Astrocyte (in vitro differentiated cells and primary cell): ENCODE results near the gene SAMD4A. TPM values are rescaled to one million over a fixed set of nuclear protein-coding genes. Genes with fewer than 3 reads are reported as not detected.

ENCODE experiments used
- DNase-seq: peaks from one replicate; pipeline ENCODE4 v3.0.0-alpha.2; 2010; ENCODE audit warnings: low read depth
- FAIRE-seq: peaks from 2 replicates; lab custom pipeline; 2011; peaks lifted over from hg19 to GRCh38; lab: Jason Lieb, UNC
- H2AFZ ChIP-seq: 2 replicates; pipeline ENCODE4 v1.6.0; 2012; ENCODE audit warnings: low read depth, low read length, inconsistent platforms
- H3K27ac ChIP-seq: 2 replicates; pipeline ENCODE4 v1.5.1; 2011; ENCODE audit warnings: low read depth, low read length, inconsistent platforms
- H3K27me3 ChIP-seq: 2 replicates; pipeline ENCODE4 v1.6.0; 2011; ENCODE audit warnings: low read length, inconsistent platforms; ENCODE audit not compliant: insufficient read depth
- H3K36me3 ChIP-seq: 2 replicates; pipeline ENCODE4 v1.5.1; 2011; ENCODE audit warnings: low read length, inconsistent platforms; ENCODE audit not compliant: insufficient read depth
- H3K4me1 ChIP-seq: 2 replicates; pipeline ENCODE4 v1.5.1; 2011; ENCODE audit warnings: low read length, inconsistent platforms; ENCODE audit not compliant: insufficient read depth
- H3K4me2 ChIP-seq: 2 replicates; pipeline ENCODE4 v1.6.0; 2012; ENCODE audit warnings: low read length, inconsistent platforms
- H3K4me3 ChIP-seq: 2 replicates; pipeline ENCODE4 v1.5.1; 2011; ENCODE audit warnings: low read depth, mild to moderate bottlenecking, low read length, inconsistent platforms; ENCODE audit not compliant: insufficient read depth
- H3K79me2 ChIP-seq: 2 replicates; pipeline ENCODE4 v1.6.0; 2012; ENCODE audit warnings: mild to moderate bottlenecking, low read length, inconsistent platforms; ENCODE audit not compliant: insufficient read depth
- H3K9ac ChIP-seq: 2 replicates; pipeline ENCODE4 v1.6.0; 2012; ENCODE audit warnings: mild to moderate bottlenecking, low read length, inconsistent platforms
- H3K9me3 ChIP-seq: 2 replicates; pipeline ENCODE4 v1.5.1; 2012; ENCODE audit warnings: low read depth, mild to moderate bottlenecking, low read length, inconsistent platforms; ENCODE audit not compliant: insufficient read depth
- H4K20me1 ChIP-seq: 2 replicates; pipeline ENCODE4 v1.6.0; 2012; ENCODE audit warnings: low read length, inconsistent platforms; ENCODE audit not compliant: insufficient read depth
- H3K27ac Mint-ChIP-seq: one replicate; pipeline ENCODE4 v1.8.0; 2021; ENCODE audit warnings: mild to moderate bottlenecking, mixed read lengths; ENCODE audit not compliant: unreplicated experiment
- H3K27me3 Mint-ChIP-seq: one replicate; pipeline ENCODE4 v1.8.0; 2021; ENCODE audit warnings: low read depth, mixed read lengths; ENCODE audit not compliant: unreplicated experiment
- H3K36me3 Mint-ChIP-seq: one replicate; pipeline ENCODE4 v1.8.0; 2021; ENCODE audit warnings: low read depth, mixed read lengths; ENCODE audit not compliant: unreplicated experiment
- H3K4me1 Mint-ChIP-seq: one replicate; pipeline ENCODE4 v1.8.0; 2021; ENCODE audit warnings: low read depth, mixed read lengths; ENCODE audit not compliant: unreplicated experiment
- H3K4me3 Mint-ChIP-seq: one replicate; pipeline ENCODE4 v1.8.0; 2021; ENCODE audit warnings: mild to moderate bottlenecking, moderate library complexity, mixed read lengths; ENCODE audit not compliant: unreplicated experiment
- H3K9me3 Mint-ChIP-seq: one replicate; pipeline ENCODE4 v1.8.0; 2021; ENCODE audit warnings: mild to moderate bottlenecking, mixed read lengths; ENCODE audit not compliant: unreplicated experiment
- EZH2 ChIP-seq: IDR thresholded peaks from 2 replicates; pipeline ENCODE4 v1.6.1; 2012; ENCODE audit warnings: mild to moderate bottlenecking, low read length, inconsistent platforms; ENCODE audit not compliant: insufficient read depth
- total RNA-seq: library from RNA; stranded (reverse); gene quantifications from 2 replicates; pipeline ENCODE4 v1.2.1, GENCODE V29; 2021
- TF ChIP-seq, protein P1 (sequence below): IDR thresholded peaks from 2 replicates; pipeline ENCODE4 v1.5.1; 2011; ENCODE audit warnings: low read depth, mild to moderate bottlenecking, inconsistent platforms, low read length, moderate library complexity; ENCODE audit not compliant: insufficient read depth

Gene SAMD4A
- total RNA-seq, 1 donor from 2014 or later, result 68.2 TPM

DNA sequence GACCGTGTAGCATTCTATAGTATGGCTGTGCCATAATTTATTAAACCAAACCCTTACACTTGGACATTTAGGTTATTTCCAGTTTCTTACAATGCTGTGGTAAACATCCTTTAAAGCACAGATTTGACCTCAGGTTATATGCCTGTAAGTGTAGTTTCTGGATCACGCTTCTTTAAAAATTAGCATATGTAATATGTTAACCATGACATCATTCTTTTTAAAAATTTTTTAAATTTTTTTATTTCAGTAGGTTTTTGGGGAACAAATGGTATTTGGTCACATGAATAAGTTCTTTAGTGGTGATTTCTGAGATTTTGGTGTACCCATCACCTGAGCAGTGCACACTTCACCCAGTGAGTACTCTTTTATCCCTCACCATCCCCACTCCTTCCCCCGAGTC is 18.3 kb downstream of the SAMD4A start:
- H3K4me1 Mint-ChIP-seq, result peaks cover 31% of the 10 kb centered on the region
- H3K27ac ChIP-seq, result no peak overlapping the region
- peaks cover 90% of the 10 kb centered on the region for H3K79me2 ChIP-seq
- TF ChIP-seq, protein P1, sequence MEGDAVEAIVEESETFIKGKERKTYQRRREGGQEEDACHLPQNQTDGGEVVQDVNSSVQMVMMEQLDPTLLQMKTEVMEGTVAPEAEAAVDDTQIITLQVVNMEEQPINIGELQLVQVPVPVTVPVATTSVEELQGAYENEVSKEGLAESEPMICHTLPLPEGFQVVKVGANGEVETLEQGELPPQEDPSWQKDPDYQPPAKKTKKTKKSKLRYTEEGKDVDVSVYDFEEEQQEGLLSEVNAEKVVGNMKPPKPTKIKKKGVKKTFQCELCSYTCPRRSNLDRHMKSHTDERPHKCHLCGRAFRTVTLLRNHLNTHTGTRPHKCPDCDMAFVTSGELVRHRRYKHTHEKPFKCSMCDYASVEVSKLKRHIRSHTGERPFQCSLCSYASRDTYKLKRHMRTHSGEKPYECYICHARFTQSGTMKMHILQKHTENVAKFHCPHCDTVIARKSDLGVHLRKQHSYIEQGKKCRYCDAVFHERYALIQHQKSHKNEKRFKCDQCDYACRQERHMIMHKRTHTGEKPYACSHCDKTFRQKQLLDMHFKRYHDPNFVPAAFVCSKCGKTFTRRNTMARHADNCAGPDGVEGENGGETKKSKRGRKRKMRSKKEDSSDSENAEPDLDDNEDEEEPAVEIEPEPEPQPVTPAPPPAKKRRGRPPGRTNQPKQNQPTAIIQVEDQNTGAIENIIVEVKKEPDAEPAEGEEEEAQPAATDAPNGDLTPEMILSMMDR, result no peak
- TF ChIP-seq EZH2, result no peak
- H3K27me3 ChIP-seq, result no peaks in the 10 kb centered on the region
- H3K36me3 ChIP-seq, result peaks cover 5% of the 10 kb centered on the region
- no peak overlapping the region for H3K27ac Mint-ChIP-seq
- no peak overlapping the region for H3K9ac ChIP-seq
- H3K4me3 ChIP-seq, result no peak overlapping the region
- H3K9me3 Mint-ChIP-seq, result peaks cover 2% of the 10 kb centered on the region
- H3K4me1 ChIP-seq, result peaks cover 6% of the 10 kb centered on the region
- no peak overlapping the region for H3K4me2 ChIP-seq
- no peaks in the 10 kb centered on the region for H3K27me3 Mint-ChIP-seq
- H3K36me3 Mint-ChIP-seq, result peaks cover 21% of the 10 kb centered on the region
- no peaks in the 10 kb centered on the region for H3K9me3 ChIP-seq
- DNase-seq, result no peak
- no peak overlapping the region for H3K4me3 Mint-ChIP-seq
- FAIRE-seq, result no peak
- peaks cover 43% of the 10 kb centered on the region for H4K20me1 ChIP-seq
- no peak overlapping the region for H2AFZ ChIP-seq

DNA sequence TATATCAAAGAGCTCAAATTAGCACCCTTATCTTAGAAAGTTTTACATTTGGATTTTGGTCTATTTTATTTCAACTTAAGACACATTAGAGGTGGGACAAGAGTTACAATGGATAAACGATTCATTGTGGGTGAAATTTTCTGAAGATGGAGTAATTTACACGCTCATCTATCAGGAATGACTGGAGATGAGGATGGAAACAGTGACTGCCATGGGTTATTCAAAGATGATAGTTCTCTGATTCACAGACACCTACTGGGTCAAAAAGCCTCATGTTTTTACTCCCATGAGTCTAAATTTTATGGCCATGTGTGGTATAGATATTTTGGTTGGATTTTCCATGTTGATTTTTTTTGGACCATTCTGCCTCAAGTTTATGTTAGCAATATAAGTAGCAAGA is 22.1 kb downstream of the SAMD4A start:
- Histone ChIP-seq H3K9ac (no peak overlapping the region), H3K4me2 (no peak overlapping the region), H3K27me3 (no peaks in the 10 kb centered on the region), H2AFZ (no peak overlapping the region), H3K79me2 (peaks cover 91% of the 10 kb centered on the region), H3K4me3 (no peak overlapping the region), H4K20me1 (peaks cover 33% of the 10 kb centered on the region), H3K36me3 (no peaks in the 10 kb centered on the region), H3K9me3 (no peaks in the 10 kb centered on the region), H3K27ac (peak overlapping the region; percentile 21), H3K4me1 (peaks cover 29% of the 10 kb centered on the region)
- Mint-ChIP-seq H3K27ac (peak overlapping the region; percentile 35), H3K9me3 (peaks cover 2% of the 10 kb centered on the region), H3K36me3 (peaks cover 20% of the 10 kb centered on the region), H3K4me3 (peak overlapping the region; percentile 41), H3K27me3 (no peaks in the 10 kb centered on the region), H3K4me1 (peaks cover 54% of the 10 kb centered on the region)
- TF ChIP-seq, protein P1, result no peak
- TF ChIP-seq EZH2, result no peak
- peak; percentile 73 for FAIRE-seq
- DNase-seq, result no peak

DNA sequence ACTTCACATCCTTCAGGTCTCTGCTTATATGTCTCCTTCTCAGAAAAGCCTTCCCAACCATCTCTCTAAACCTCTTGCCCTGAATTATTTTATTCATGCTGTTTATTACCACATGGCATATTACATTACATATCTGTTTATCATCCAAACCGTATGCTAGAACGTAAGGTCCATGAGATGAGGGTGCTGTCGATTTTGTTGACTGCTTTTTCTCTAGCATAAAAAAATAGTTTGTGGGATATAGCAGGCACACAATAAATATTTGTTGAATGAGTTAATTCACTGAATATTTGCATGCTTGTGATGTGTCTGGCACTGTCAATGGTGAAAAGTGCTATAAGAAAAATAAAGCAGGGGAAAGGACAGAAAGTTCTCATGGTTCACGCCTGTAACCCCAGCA is 22.9 kb downstream of the SAMD4A start:
- Mint-ChIP-seq H3K9me3 (peaks cover 2% of the 10 kb centered on the region), H3K27ac (peak overlapping the region; percentile 84), H3K4me1 (peaks cover 58% of the 10 kb centered on the region), H3K27me3 (no peaks in the 10 kb centered on the region), H3K36me3 (peaks cover 20% of the 10 kb centered on the region), H3K4me3 (no peak overlapping the region)
- Histone ChIP-seq H3K9ac (no peak overlapping the region), H3K79me2 (peaks cover 91% of the 10 kb centered on the region), H3K4me1 (peaks cover 35% of the 10 kb centered on the region), H4K20me1 (peaks cover 34% of the 10 kb centered on the region), H3K4me2 (no peak overlapping the region), H2AFZ (no peak overlapping the region), H3K27me3 (no peaks in the 10 kb centered on the region), H3K27ac (no peak overlapping the region), H3K4me3 (no peak overlapping the region), H3K36me3 (no peaks in the 10 kb centered on the region), H3K9me3 (no peaks in the 10 kb centered on the region)
- DNase-seq (no peak), FAIRE-seq (peak; percentile 56)
- TF ChIP-seq, protein P1, result no peak
- no peak for TF ChIP-seq EZH2
